GM19463 (cell line): ENCODE data around the gene CDIPT.

Source experiments
- ATAC-seq: cut with Tn5 transposase; IDR thresholded peaks from one replicate; pipeline ENCODE4 v1.9.1; 2021; ENCODE audit warnings: mild to moderate bottlenecking, moderate library complexity; ENCODE audit not compliant: unreplicated experiment

Gene CDIPT

DNA sequence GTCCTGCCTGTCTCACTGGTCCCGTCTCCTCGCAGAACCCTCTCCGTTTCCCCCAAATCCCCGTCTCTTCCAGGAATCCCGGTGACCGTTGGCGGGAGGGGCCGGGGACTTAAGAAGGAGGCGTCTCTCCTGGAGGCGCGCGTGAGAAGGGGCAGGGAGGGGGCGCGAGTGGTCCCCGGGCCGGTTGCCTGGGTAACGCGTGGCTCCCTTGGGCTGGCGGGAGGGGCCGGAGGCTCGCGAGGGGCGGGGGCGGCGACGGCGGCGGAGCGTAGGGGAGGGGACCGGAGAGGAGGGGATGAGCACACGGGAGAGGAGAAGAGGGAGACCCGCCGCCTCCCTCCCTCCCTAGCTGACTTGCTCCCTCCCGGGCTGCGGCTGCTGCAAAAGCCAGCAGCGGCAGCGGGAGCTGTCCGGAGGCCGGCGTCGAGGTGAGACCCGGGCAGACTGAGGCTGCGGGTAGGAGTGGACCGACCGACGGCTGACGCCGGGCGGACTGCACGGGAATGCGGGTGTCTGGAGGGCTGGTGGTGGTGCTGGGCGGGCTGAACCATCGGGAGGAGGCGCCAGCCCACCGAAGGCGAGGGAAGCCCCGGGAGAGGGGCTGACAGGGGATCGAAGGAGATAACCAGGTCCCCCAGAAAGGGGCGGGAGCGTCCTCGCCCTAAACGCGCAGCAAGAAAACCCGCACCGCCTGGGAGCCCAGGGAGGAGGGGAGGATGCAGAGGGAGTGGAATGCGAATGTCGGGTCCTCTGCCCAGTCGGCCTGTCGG is 50.9 kb downstream of the CDIPT start, which contains the start of gene PRRT2:
TSS of gene PRRT2 (plus strand) at position 298 of the 770 bp plus-strand sequence. CDS start 862 bp downstream, outside the sequence.
- ATAC-seq: no peak

- ATAC-seq: peak; percentile 44
These were observed 51.7 kb downstream of the CDIPT start for GRCh38 chr16:29811170-29811895.

- ATAC-seq: no peak
These were observed 52.3 kb downstream of the CDIPT start for GRCh38 chr16:29810699-29811169.

DNA sequence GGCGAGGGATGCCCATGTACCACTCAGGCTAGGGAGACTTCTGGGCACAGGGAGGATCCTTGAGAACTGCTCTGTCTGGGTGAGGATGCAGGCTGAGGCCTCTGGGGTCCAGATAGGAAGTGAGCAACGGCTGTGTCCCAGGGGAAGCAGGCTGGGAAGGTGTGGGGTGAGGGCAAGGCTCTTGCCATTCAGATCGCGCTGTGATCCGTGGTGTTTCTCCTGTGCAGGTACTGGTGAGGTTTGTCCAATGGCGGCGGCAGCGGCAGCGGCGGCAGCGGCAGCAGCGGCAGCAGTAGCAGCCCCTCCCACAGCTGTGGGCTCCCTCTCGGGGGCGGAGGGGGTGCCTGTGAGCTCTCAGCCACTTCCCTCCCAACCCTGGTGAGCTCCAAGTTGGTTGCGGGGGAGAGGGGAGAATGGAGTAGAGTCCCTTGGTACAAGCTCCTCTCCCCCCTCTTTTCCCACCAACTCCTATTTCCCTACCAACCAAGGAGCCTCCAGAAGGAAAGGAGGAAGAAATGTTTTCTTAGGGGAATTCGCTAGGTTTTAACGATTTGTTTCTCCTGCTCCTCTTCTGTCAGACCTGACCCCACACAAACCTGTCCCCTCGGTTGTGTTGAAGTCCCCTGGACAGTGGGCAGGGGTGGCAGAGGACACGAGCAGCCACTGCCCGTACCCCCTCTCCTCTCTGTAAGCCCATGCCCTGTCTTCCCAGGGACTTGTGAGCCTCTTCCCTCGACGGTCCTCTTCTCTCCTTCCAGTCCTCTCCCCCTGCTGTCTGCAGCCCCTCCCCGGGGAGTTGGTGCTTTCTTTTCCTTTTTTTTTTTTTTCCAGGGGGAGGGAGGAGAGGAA is 53.0 kb downstream of the CDIPT start:
- no peak for ATAC-seq

DNA sequence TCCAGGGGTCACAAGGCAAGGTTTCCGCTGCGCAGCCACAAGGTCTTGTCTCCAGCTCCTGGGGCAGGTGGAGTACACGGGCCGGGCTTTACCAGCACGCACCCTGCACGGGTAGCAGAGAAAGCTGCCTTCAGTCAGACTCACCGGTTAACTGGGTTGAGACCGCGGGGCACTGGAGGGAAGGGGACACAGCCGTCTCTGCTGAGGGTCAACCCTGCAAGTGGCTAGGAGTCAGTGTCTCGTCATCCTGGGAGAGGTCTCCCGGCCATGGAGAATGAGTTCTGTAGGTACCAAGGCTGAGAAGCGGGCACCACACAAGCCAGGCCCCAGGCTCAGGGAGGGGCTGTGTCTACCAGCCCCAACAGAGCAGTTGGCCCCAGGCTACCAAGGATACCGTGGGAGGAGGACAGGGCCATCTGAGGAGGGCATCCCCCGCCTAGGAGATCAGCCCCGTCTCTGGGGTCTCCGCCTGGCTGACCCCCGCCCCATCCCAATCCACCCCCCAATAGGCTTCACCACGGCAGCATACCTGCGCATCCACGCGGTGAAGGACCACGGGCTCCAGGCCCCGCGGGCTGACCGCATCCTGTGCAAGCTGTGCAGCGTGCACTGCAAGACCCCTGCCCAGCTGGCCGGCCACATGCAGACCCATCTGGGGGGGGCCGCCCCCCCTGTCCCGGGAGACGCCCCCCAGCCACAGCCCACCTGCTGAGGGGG is 53.8 kb downstream of the CDIPT start:
- no peak for ATAC-seq
